ENCODE data around the gene IDE. TPM values are rescaled to one million over a fixed set of nuclear protein-coding genes. Genes with fewer than 3 reads are reported as not detected.
"Not testable (repeated sequence)": the region's sequence is repeated elsewhere in the genome, so short reads cannot be mapped to it uniquely, and the experiment has no call there.

IDE gene
- total RNA-seq, 1 donor from 2014 or later: 38.2 TPM

- intact Hi-C loops (cut with micrococcal nuclease): no loop called here
Measured at GRCh38 chr10:92502296-92502808, 71.5 kb downstream of the IDE start.

GRCh38 chr10:92493362-92493761 lies 80.5 kb downstream of the IDE start:
- intact Hi-C loops (cut with micrococcal nuclease): no loop called here

DNA sequence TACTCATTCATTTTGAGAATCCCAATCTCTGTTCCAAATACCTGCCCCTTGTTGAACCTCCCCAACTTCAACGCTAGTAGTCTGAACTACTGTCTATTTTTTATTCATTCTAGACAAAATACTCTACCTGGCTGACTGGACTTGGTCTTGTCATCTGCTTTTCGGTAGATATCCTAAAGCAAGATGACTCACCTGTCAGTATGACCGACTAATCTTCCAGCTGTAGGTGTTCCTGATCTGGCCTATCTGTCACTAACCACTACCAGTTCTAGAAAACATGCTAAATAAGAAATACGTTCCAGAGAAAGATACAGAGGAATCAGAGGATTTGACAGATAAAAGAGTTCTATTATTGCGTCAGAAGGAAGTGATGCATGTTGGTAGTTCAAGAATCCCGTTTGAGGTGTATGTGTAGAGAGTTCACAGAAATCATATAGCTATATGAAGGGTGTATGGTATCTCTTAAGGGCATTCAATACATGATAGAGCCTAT lies 81.1 kb downstream of the IDE start:
- intact Hi-C loops (cut with micrococcal nuclease): no loop called here

DNA sequence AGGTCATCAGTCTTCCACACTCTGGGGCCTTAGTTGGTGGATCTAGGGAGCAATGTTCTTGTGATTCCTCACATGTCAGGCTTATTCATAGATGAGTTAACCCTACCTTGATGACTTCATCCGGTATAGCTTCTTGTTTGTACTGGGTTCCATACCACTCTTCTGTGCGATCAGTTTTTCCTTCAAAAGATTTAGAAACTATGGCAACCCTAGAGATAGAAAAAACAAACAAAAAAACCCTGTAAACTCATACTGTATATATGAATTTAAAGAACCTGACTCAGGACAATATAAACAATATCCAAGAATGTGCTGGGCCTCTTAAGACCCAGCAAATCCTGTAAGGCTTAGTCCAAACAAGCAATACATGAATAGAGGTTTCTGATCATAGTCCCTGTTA lies 83.5 kb downstream of the IDE start:
- intact Hi-C loops (cut with micrococcal nuclease): no loop called here

- intact Hi-C loops (cut with micrococcal nuclease): no loop called here
Measured at GRCh38 chr10:92486637-92487036, 87.3 kb downstream of the IDE start.

DNA sequence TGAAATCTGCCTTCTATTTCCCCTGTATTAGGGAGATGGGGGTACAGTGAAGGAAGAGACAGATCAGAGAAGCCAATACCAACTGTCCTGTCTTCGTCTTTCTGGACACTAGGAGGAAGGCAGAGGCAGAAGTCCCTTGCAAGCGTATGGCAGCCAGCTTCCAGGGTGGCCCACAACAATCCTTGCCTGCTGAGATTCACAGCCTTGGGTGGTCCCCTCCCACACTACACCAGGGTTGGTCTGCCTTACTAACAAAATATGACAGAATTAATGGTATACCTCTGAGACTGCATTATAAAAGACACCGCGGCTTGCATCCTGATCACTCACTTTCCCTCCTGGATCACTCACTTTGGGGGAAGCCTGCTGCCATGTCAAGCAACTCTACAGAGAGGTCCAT lies 90.4 kb downstream of the IDE start:
- intact Hi-C loops (cut with micrococcal nuclease): no loop called here

GRCh38 chr10:92480413-92480812 lies 93.5 kb downstream of the IDE start:
- intact Hi-C loops (cut with micrococcal nuclease): no loop called here

DNA sequence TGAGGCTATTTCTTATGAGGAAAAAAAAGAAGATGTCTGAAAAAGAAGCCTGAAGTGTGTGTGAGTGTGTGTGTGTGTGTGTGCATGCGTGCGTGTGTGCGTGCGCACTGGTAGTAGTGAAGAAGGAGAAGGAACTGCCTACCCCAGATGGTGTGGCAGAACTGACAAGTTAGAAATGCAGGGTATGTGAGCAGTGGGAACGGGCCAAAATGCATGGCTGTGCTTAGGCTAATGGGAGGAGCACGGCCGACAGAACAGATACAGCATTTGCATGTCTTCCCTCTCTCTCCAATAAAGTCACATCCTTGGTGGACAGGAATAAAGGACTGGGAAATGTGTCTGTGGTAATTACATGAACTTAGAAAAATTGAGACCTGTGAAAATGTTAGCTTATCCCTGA lies 94.3 kb downstream of the IDE start:
- intact Hi-C loops (cut with micrococcal nuclease): no loop called here

GRCh38 chr10:92478536-92478935 lies 95.4 kb downstream of the IDE start:
- intact Hi-C loops (cut with micrococcal nuclease): no loop called here

GRCh38 chr10:92475357-92475868 lies 98.5 kb downstream of the IDE start:
- intact Hi-C loops (cut with micrococcal nuclease): no loop called here

- intact Hi-C loops (cut with micrococcal nuclease): no loop called here
Measured at GRCh38 chr10:92470026-92470425, 103.9 kb downstream of the IDE start.

- intact Hi-C loops (cut with micrococcal nuclease): no loop called here
Measured at GRCh38 chr10:92464364-92464763, 109.5 kb downstream of the IDE start.

DNA sequence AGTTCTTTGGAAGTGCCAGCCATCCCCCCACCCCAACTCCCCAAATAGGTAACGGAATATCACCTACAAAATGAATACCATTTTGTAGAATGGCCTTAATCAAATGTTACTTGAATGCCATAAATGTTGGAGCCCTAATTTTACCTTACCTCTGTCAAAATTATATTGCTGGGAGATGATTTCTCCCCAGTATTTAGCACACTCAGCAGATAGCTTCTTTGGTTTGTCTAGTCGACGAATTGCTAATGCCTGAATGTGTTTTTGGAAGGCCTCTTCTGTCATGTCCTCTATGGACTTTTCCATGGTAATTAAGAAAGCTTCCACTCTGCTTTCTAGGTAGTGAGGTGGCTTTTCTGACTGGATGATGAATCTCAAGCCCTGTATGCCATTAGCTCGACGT lies 110.3 kb downstream of the IDE start:
- intact Hi-C loops (cut with micrococcal nuclease): no loop called here

- intact Hi-C loops (cut with micrococcal nuclease): not testable (repeated sequence)
Measured at GRCh38 chr10:92454955-92455354, 118.9 kb downstream of the IDE start.

GRCh38 chr10:92452313-92452712 lies 121.6 kb downstream of the IDE start:
- intact Hi-C loops (cut with micrococcal nuclease): no loop called here

- intact Hi-C loops (cut with micrococcal nuclease): no loop called here
Measured at GRCh38 chr10:92451431-92451830, 122.5 kb downstream of the IDE start.

DNA sequence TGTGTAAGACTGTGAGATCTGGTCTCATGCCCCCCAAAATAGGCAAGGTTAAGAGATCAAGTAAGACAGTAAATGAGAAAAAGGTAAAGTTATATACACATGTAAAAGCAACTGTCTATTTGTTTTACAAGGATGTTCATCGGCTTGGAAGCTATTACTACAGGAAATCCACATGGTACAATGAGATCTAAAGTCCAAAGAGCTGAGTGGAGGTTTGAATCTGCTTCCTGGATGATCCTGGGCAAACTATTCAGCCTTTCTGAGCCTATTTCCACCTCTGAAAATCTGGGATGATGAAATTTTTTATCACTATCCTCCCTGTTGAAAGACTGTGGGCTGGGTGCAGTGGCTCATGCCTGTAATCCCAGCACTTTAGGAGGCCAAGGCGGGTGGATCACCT lies 123.0 kb downstream of the IDE start:
- intact Hi-C loops (cut with micrococcal nuclease): no loop called here

GRCh38 chr10:92440578-92440977 lies 133.3 kb downstream of the IDE start:
- intact Hi-C loops (cut with micrococcal nuclease): no loop called here

DNA sequence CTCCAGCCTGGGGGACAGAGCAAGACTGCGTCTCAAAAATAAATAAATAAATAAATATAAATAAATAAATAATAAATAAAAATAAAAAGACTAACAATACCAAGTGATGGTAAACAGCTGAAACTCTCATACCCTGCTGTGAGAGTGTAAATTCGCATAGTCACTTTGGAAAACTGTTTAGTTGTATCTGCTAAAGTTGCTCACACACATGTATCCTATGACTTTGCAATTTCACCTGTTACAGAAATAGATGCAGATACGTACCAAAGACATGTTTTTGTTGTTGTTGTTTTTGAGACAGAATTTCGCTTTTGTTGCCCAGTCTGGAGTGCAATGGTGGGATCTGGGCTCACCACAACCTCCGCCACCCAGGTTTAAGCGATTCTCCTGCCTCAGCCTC lies 135.7 kb downstream of the IDE start:
- intact Hi-C loops (cut with micrococcal nuclease): loop anchor here (5.0 kb wide), 1 partner anchor 146 kb away; the partner anchor contains the start of genes CPEB3 and MARCHF5

- intact Hi-C loops (cut with micrococcal nuclease): loop anchor here (5.0 kb wide), 1 partner anchor 144 kb away; the partner anchor contains the start of genes CPEB3 and MARCHF5
Measured at GRCh38 chr10:92436611-92437010, 137.3 kb downstream of the IDE start.

- intact Hi-C loops (cut with micrococcal nuclease): loop anchor here (5.0 kb wide), 1 partner anchor 144 kb away; the partner anchor contains the start of genes CPEB3 and MARCHF5
Measured at GRCh38 chr10:92436065-92436464, 137.8 kb downstream of the IDE start.

- intact Hi-C loops (cut with micrococcal nuclease): loop anchor here (2.0 kb wide), 1 partner anchor 676 kb away; no protein-coding TSS in a partner anchor
Measured at GRCh38 chr10:92434385-92434784, 139.5 kb downstream of the IDE start.

GRCh38 chr10:92432596-92432995 lies 141.3 kb downstream of the IDE start:
- intact Hi-C loops (cut with micrococcal nuclease): no loop called here

Data from T-helper 2 cell treated with Interferon-gamma antibody and Interleukin-4, amounts not matched to agents 100 ng/mL and 5 ng/mL, for 36 hours (primary cell).